ENCODE data around the gene TOP2A.
A peak's percentile ranks its signal among the peaks of the same experiment; 100 is the strongest.

Gene TOP2A

DNA sequence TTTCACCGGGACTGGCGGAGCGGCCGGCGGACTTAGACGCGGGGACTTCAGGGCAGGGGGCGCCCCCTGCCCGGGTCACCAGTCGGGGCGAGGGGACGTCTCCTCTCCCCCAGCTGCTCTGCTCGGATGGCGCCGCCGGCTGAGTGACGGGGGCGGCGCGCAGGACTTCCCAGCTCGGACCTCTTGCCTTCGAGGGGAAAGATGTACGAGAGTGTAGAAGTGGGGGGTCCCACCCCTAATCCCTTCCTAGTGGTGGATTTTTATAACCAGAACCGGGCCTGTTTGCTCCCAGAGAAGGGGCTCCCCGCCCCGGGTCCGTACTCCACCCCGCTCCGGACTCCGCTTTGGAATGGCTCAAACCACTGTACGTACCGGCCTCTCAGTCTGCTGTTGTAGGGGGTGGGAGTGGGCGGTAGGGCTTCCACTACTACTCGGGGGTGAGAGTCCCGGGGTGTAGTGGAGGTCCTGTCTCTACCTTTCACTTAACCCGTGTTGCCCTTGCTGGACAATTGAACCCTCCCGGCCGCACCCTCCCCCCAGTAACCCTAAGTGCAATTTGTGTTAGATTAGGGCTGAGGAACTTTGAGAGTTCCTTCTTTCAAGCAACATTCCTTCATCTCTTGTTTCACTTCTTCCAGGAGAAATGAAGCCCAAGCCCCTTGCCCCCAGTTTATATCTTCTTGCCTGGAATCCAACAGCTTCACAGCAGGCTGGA, 75.0 kb downstream of the TOP2A start:
- H3K27ac ChIP-seq: no peak overlapping the region

DNA sequence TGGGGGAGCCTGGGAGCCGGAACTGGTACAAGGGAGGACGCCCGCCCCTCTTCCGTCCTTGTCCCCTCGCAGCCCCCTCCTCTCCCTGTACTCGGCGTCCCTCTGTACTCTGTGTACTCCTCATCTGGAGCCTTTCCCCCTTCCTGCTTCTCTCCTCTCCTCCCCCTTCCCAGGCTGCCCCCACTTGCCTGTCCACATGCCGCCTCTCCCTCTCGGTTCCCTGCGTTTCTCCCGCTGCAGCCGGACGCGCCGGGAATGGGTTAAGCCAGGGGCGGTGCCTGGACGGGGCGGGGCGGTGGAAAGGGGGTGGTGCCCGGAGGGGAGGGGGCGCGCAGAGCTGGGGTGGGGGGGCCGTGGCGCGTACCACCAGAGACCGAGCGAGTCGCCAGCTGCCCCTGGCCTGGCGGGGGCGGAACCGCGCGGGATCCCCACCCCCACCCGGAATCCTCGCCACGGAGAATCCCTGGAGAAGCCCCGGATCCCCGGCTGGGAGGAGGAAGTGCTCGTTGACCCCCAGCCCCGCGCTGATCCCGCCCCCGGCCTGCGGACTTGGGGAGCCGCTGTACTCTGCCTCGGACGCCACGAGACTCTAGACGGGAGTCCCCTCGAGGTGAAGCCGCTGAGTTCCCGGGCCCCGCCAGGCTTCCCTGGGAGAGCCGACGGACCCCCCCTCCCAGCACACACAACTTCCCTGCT, 75.7 kb downstream of the TOP2A start:
- TF ChIP-seq, protein P1, sequence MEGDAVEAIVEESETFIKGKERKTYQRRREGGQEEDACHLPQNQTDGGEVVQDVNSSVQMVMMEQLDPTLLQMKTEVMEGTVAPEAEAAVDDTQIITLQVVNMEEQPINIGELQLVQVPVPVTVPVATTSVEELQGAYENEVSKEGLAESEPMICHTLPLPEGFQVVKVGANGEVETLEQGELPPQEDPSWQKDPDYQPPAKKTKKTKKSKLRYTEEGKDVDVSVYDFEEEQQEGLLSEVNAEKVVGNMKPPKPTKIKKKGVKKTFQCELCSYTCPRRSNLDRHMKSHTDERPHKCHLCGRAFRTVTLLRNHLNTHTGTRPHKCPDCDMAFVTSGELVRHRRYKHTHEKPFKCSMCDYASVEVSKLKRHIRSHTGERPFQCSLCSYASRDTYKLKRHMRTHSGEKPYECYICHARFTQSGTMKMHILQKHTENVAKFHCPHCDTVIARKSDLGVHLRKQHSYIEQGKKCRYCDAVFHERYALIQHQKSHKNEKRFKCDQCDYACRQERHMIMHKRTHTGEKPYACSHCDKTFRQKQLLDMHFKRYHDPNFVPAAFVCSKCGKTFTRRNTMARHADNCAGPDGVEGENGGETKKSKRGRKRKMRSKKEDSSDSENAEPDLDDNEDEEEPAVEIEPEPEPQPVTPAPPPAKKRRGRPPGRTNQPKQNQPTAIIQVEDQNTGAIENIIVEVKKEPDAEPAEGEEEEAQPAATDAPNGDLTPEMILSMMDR (IDR thresholded peaks at IDR 0.05): no peak
- TF ChIP-seq ZFX (IDR thresholded peaks at IDR 0.05; ENCODE audit: borderline replicate concordance): no peak
- peak overlapping the region; percentile 52 for H3K27ac ChIP-seq

More for the DNA sequence above, 75.0 kb downstream of the TOP2A start:
- TF ChIP-seq, protein P1 (IDR thresholded peaks at IDR 0.05): no peak
- no peak for TF ChIP-seq ZFX (IDR thresholded peaks at IDR 0.05; ENCODE audit: borderline replicate concordance)

DNA sequence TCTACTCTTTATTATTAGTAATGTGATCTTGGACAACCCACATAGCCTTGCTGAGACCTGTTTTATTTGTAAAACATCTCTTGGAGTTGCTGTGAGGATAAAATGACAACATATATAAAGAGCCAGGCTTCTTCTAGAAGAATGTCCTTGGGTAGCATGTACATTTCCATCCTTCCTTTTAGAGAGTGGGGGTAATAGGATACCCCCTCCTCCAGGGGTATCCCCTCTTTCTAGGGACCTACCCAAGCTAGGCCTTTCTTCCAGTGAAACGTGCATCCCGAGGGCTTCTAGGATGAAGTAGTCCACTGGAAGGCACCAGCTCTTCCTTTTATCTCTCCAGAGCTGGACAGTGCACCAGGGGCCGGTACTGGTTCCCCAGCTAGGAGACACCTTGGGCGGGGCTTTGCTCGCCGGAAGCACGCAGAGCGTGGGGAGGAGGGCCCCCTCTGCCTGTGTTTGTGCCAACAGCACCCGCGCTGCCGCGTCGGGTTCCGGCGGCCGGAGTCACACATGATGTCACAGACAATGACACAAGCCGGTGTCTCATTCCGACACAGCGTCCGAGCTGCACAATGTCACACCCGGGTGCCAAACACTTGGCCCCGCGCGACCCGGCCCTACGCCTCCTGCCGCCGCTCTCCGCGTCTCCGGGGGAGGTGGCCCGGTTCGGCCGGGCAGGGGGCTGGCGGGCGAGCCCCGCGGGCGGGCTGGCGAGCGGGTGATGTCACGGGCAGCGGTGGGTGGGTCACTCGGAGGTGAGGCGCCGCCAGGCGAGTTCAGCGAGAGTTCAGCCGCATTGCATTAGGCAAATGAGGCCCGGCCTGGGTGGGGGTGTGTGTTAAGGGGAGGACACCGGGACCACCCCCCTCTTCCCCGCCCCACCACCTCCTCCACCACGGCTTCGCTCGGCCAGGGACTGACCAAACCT, 76.6 kb downstream of the TOP2A start:
- no peak for TF ChIP-seq ZFX (IDR thresholded peaks at IDR 0.05; ENCODE audit: borderline replicate concordance)
- TF ChIP-seq, protein P1 (IDR thresholded peaks at IDR 0.05): 0 out of 2 replicates have a peak, but pooled peaks have one; percentile 7
- H3K27ac ChIP-seq: peak overlapping the region; percentile 52

DNA sequence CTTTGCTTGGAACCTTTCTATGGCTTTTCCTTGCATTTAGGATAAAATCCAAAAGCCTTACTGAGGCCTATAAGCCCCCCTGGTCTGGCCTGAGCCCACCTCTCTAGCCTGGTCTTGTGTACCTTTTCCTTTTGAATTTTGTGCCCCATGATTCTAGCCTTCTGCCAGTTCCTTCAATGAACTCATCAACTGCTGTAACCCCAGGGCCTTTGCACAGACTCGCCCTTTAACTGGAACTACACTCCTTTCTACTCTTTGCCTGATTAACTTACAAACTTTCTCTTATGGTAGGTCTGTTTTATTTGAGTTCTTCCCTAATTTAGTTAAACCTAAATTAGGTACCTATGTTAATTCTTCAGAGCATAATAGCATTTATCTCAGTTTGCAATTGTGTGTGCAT, 77.4 kb downstream of the TOP2A start:
- no peak overlapping the region for H3K27ac ChIP-seq
- TF ChIP-seq, protein P1 (IDR thresholded peaks at IDR 0.05): no peak
- TF ChIP-seq ZFX (IDR thresholded peaks at IDR 0.05; ENCODE audit: borderline replicate concordance): no peak

DNA sequence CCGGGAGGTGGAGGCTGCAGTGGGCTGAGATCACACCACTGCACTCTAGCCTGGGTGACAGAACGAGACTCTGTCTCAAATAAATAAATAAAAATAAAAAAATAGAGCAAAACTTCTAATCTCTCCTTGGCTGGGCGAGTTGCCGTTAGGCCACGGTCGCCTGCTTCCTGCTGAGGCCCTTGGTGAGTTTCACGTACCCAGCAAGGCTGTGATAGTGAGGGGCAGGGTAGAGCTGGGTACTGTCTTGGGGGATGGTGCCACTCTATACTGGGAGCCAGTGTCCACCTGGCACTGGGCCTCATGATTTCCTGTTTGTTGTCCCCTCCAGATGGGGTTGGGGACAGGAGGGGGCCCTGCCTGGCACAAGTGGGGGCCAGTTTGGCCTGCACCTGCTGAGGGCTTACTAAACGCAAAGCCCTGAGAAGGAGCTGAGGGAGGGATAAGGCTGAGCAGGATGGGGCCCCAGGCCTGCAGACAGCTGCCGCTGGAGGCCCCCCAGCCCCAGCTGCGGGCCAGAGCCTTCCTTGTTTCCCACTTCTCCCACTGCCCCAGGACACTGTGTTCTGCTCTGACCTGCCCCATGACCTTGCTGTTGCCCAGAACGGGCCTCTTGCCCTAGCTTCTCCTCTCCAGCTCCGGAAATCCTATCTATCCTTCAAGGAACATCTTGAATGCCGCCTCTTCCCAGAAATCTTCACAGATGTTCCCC, 78.6 kb downstream of the TOP2A start:
- TF ChIP-seq, protein P1 (IDR thresholded peaks at IDR 0.05): no peak
- no peak for TF ChIP-seq ZFX (IDR thresholded peaks at IDR 0.05; ENCODE audit: borderline replicate concordance)
- no peak overlapping the region for H3K27ac ChIP-seq

All from 22Rv1 (cell line).